HCT116 (cell line): ENCODE measurements around the gene RFX2. TPM values are rescaled to one million over a fixed set of nuclear protein-coding genes. Genes with fewer than 3 reads are reported as not detected.

Experiments used
- ATAC-seq: fragments of 200-7000 bp; cut with Tn5 transposase; 2 replicates; pipeline ENCODE4 v1.9.1; 2020; ENCODE audit warnings: mild to moderate bottlenecking, moderate library complexity
- BruUV-seq: library from RNA; stranded (reverse); fragments of 400-500 nt; replicated peaks from 2 replicates; lab custom pipeline; 2021; lab: Mats Ljungman, UMichigan
- CTCF ChIA-PET: fragments of 300-600 bp; sonication (Branson Sonifier 250); formaldehyde crosslinking; loops from one replicate; lab custom pipeline; 2021; ENCODE audit warnings: antibody characterized with exemption; lab: Charles Lee
- POLR2A ChIA-PET: fragments of 300-600, 350-600 bp; sonication (Branson Sonifier 250); formaldehyde crosslinking; loops from one replicate; lab custom pipeline; 2021; ENCODE audit warnings: antibody characterized with exemption; lab: Charles Lee
- RAD21 ChIA-PET, 2 experiments: fragments of 300-600 bp; sonication (Branson Sonifier 250); formaldehyde crosslinking; loops; one replicate each; lab custom pipeline; 2023; ENCODE audit warnings: low total read pairs in 2 of 2; ENCODE audit not compliant: uncharacterized antibody in 2 of 2, unreplicated experiment in 2 of 2, low non-redundant PET in 1 of 2; lab: Charles Lee
- DNase-seq: peaks from one replicate; pipeline ENCODE4 v3.0.0-alpha.2; 2010; ENCODE audit warnings: low read depth, low spot score
- H2AFZ ChIP-seq: fragments of 200-600 bp; shearing (Covaris generic), sonication (generic); 2 replicates; pipeline ENCODE4 v1.6.1; 2017; ENCODE audit warnings: low read depth, mixed run types, mixed read lengths, antibody characterized with exemption, low read length; ENCODE audit not compliant: poor library complexity, severe bottlenecking
- H3K27ac ChIP-seq: 2 replicates; pipeline ENCODE4 v1.5.1; 2012; ENCODE audit warnings: low read depth, low read length
- H3K27me3 ChIP-seq: fragments of 200-600 bp; sonication (generic); 2 replicates; pipeline ENCODE4 v1.6.1; 2016; ENCODE audit warnings: mixed run types, low read length, mixed read lengths; ENCODE audit not compliant: insufficient read depth
- H3K36me3 ChIP-seq, 2 experiments: fragments of 200-500 bp in 1 of 2; fragments of 200-600 bp in 1 of 2; sonication (Bioruptor generic) in 1 of 2; sonication (generic) in 1 of 2; 2 replicates each; pipeline versions ENCODE4 v1.5.1 to v1.6.1; 2014 to 2016; ENCODE audit warnings: low read length in 2 of 2, inconsistent platforms in 1 of 2, mixed read lengths in 1 of 2, mixed run types in 1 of 2; ENCODE audit not compliant: insufficient read depth in 2 of 2, control insufficient read depth in 1 of 2
- H3K4me1 ChIP-seq, 2 experiments: fragments of 200-600 bp in 1 of 2; sonication (generic) in 1 of 2; 2 replicates each; pipeline versions ENCODE4 v1.5.1 to v1.6.1; 2012 to 2017; ENCODE audit warnings: low read length in 2 of 2, inconsistent platforms in 1 of 2, mild to moderate bottlenecking in 1 of 2, mixed read lengths in 1 of 2, mixed run types in 1 of 2, moderate library complexity in 1 of 2; ENCODE audit not compliant: insufficient read depth in 2 of 2, control insufficient read depth in 1 of 2
- H3K4me2 ChIP-seq: fragments of 200-600 bp; sonication (generic); 2 replicates; pipeline ENCODE4 v1.6.1; 2017; ENCODE audit warnings: mixed run types, low read length, mixed read lengths
- H3K4me3 ChIP-seq, 2 experiments: fragments of 200-600 bp in 1 of 2; sonication (generic) in 1 of 2; replicated peaks in 1 of 2; 2 replicates each; pipeline ENCODE4 v1.5.1; 2011 to 2016; ENCODE audit warnings: low read length in 2 of 2, control low read depth in 1 of 2, low read depth in 1 of 2, mild to moderate bottlenecking in 1 of 2, mixed read lengths in 1 of 2, mixed run types in 1 of 2
- H3K79me2 ChIP-seq: fragments of 200-600 bp; sonication (generic); 2 replicates; pipeline ENCODE4 v1.6.1; 2017; ENCODE audit warnings: mild to moderate bottlenecking, mixed run types, low read length, moderate library complexity, mixed read lengths; ENCODE audit not compliant: insufficient read depth
- H3K9ac ChIP-seq: fragments of 200-600 bp; sonication (generic); 2 replicates; pipeline ENCODE4 v1.6.1; 2016; ENCODE audit warnings: low read length, mixed read lengths
- H3K9me2 ChIP-seq: fragments of 200-600 bp; sonication (generic), shearing (Covaris generic); 2 replicates; pipeline ENCODE4 v1.6.1; 2017; ENCODE audit warnings: mixed run types, mild to moderate bottlenecking, moderate library complexity; ENCODE audit not compliant: insufficient read depth
- H3K9me3 ChIP-seq, 2 experiments: fragments of 200-500 bp in 1 of 2; fragments of 200-600 bp in 1 of 2; sonication (Bioruptor generic) in 1 of 2; sonication (generic) in 1 of 2; 2 replicates each; pipeline ENCODE4 v1.6.1; 2014 to 2017; ENCODE audit warnings: low read length in 2 of 2, mixed read lengths in 2 of 2, inconsistent platforms in 1 of 2, low read depth in 1 of 2, mild to moderate bottlenecking in 1 of 2, mixed run types in 1 of 2, moderate library complexity in 1 of 2; ENCODE audit not compliant: control insufficient read depth in 1 of 2, insufficient read depth in 1 of 2
- H4K20me1 ChIP-seq: fragments of 200-600 bp; sonication (generic), shearing (Covaris generic); 2 replicates; pipeline ENCODE4 v1.6.1; 2017; ENCODE audit warnings: mixed run types, mild to moderate bottlenecking, moderate library complexity; ENCODE audit not compliant: insufficient read depth
- CEBPB ChIP-seq: IDR thresholded peaks from 2 replicates; pipeline ENCODE4 v1.6.1; 2012; ENCODE audit warnings: low read depth
- EGR1 ChIP-seq: IDR thresholded peaks from 2 replicates; pipeline ENCODE4 v1.6.1; 2012; ENCODE audit warnings: low read depth
- EZH2 ChIP-seq: fragments of 200-600 bp; sonication (generic); IDR thresholded peaks from 2 replicates; pipeline ENCODE4 v1.6.1; 2017; ENCODE audit warnings: antibody characterized with exemption, mixed run types
- EZH2phosphoT487 ChIP-seq: fragments of 200-600 bp; IDR thresholded peaks from 2 replicates; pipeline ENCODE4 v1.6.1; 2018; ENCODE audit warnings: antibody characterized with exemption, borderline replicate concordance
- JUND ChIP-seq: IDR thresholded peaks from 2 replicates; pipeline ENCODE4 v1.6.1; 2012
- MAX ChIP-seq: IDR thresholded peaks from 2 replicates; pipeline ENCODE4 v1.6.1; 2012
- POLR2A ChIP-seq: IDR thresholded peaks from 2 replicates; pipeline ENCODE4 v1.7.0; 2011; ENCODE audit warnings: borderline replicate concordance; ENCODE audit not compliant: insufficient read depth, insufficient read length; ENCODE audit errors: extremely low read depth
- POLR2AphosphoS5 ChIP-seq: IDR thresholded peaks from 2 replicates; pipeline ENCODE4 v1.6.1; 2011; ENCODE audit warnings: mild to moderate bottlenecking, low read depth, low read length, moderate library complexity
- RAD21 ChIP-seq: IDR thresholded peaks from 2 replicates; pipeline ENCODE4 v1.6.1; 2012; ENCODE audit warnings: low read depth, mild to moderate bottlenecking
- SP1 ChIP-seq: IDR thresholded peaks from 2 replicates; pipeline ENCODE4 v1.6.1; 2012; ENCODE audit warnings: low read depth
- SRF ChIP-seq: IDR thresholded peaks from 2 replicates; pipeline ENCODE4 v1.6.1; 2012; ENCODE audit warnings: low read depth
- TCF7L2 ChIP-seq: IDR thresholded peaks from 2 replicates; pipeline ENCODE4 v1.7.0; 2011; ENCODE audit warnings: borderline replicate concordance, inconsistent platforms; ENCODE audit not compliant: insufficient read depth, insufficient read length; ENCODE audit errors: extremely low read depth
- YY1 ChIP-seq: IDR thresholded peaks from 2 replicates; pipeline ENCODE4 v1.6.1; 2011; ENCODE audit warnings: low read length, low read depth, moderate library complexity, mild to moderate bottlenecking; ENCODE audit not compliant: insufficient replicate concordance; ENCODE audit errors: extremely low read depth
- ZFX ChIP-seq: fragments of 450-650 bp; IDR thresholded peaks from 2 replicates; pipeline ENCODE4 v1.6.1; 2017
- ZNF274 ChIP-seq: fragments of 200-500 bp; sonication (Bioruptor generic); IDR thresholded peaks from 2 replicates; pipeline ENCODE4 v1.6.1; 2014; ENCODE audit warnings: mild to moderate bottlenecking, low read depth, low read length, inconsistent platforms
- intact Hi-C: fragments of 100-400 bp; cut with micrococcal nuclease; formaldehyde crosslinking; loops from 2 replicates; pipeline ENCODE4 v1.10.0; 2022
- total RNA-seq: library from RNA; stranded (reverse); gene quantifications from one replicate; pipeline ENCODE4 v1.2.1, GENCODE V29; 2021; ENCODE audit not compliant: unreplicated experiment
- TF ChIP-seq, protein P1 (sequence below): IDR thresholded peaks from 2 replicates; pipeline ENCODE4 v1.6.1; 2011; ENCODE audit warnings: mild to moderate bottlenecking, low read length, moderate library complexity; ENCODE audit not compliant: insufficient replicate concordance; ENCODE audit errors: extremely low read depth

RFX2 gene
- total RNA-seq, 1 experiment from 2014 or later: 13.7 TPM

DNA sequence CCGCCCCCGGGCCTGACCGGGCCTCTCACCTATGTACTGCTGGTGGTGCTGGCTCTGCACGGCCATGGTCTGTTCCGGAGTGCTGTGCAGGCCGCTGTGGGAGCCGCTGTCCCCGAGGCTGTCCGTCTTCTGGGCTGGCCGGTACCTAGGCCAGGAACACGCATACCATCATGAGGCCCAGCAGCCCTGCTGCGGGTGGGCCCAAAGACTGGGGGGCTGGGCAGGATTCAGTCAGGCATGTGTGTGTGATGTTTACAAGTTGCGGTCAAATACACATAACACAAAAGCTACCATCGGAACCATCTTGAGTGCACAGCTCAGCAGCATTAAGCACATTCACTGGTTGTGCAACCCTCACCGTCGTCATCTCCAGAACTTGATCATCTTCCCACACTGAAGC is 100.2 kb downstream of the RFX2 start:
- intact Hi-C loops: no loop called here
- Histone ChIP-seq H3K4me2 (no peak overlapping the region), H3K9ac (no peak overlapping the region), H3K27ac (no peak overlapping the region), H3K27me3 (no peaks in the 10 kb centered on the region), H3K79me2 (no peaks in the 10 kb centered on the region), H4K20me1 (no peaks in the 10 kb centered on the region), H3K36me3 (no peaks in the 10 kb centered on the region), H3K9me3 (no peaks in the 10 kb centered on the region), H3K4me3 (no peak overlapping the region), H2AFZ (no peak overlapping the region), H3K9me2 (no peaks in the 10 kb centered on the region), H3K4me1 (no peaks in the 10 kb centered on the region)
- TF ChIP-seq EZH2phosphoT487 (no peak), TCF7L2 (no peak), SRF (no peak), EZH2 (no peak), JUND (no peak), RAD21 (no peak), YY1 (no peak), POLR2A (no peak), ZFX (no peak), CEBPB (no peak), EGR1 (no peak), ZNF274 (no peak), MAX (no peak), POLR2AphosphoS5 (no peak), SP1 (no peak)
- TF ChIP-seq, protein P1, sequence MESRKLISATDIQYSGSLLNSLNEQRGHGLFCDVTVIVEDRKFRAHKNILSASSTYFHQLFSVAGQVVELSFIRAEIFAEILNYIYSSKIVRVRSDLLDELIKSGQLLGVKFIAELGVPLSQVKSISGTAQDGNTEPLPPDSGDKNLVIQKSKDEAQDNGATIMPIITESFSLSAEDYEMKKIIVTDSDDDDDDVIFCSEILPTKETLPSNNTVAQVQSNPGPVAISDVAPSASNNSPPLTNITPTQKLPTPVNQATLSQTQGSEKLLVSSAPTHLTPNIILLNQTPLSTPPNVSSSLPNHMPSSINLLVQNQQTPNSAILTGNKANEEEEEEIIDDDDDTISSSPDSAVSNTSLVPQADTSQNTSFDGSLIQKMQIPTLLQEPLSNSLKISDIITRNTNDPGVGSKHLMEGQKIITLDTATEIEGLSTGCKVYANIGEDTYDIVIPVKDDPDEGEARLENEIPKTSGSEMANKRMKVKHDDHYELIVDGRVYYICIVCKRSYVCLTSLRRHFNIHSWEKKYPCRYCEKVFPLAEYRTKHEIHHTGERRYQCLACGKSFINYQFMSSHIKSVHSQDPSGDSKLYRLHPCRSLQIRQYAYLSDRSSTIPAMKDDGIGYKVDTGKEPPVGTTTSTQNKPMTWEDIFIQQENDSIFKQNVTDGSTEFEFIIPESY: no peak
- RAD21 ChIA-PET: no interaction called here
- DNase-seq: no peak
- BruUV-seq: no TSS peak
- POLR2A ChIA-PET: no interaction called here
- ATAC-seq: no peak
- CTCF ChIA-PET: no interaction called here
